GM12801 (cell line): ENCODE measurements around the gene SLC66A1.

Experiments used
- CTCF ChIP-seq: IDR thresholded peaks from one replicate; pipeline ENCODE4 v1.5.1; 2011; ENCODE audit warnings: control low read depth; ENCODE audit not compliant: insufficient read length; ENCODE audit errors: extremely low read depth

Gene SLC66A1

GRCh38 chr1:19377812-19378718 is 65.9 kb downstream of the SLC66A1 start:
- no peak for TF ChIP-seq CTCF
